G401.6 (cell line): Measurements from ENCODE around the gene ATP1A2.

Experiments used
- FAIRE-seq: peaks from 2 replicates; lab custom pipeline; 2012; peaks lifted over from hg19 to GRCh38; lab: Jason Lieb, UNC

ATP1A2 gene

DNA sequence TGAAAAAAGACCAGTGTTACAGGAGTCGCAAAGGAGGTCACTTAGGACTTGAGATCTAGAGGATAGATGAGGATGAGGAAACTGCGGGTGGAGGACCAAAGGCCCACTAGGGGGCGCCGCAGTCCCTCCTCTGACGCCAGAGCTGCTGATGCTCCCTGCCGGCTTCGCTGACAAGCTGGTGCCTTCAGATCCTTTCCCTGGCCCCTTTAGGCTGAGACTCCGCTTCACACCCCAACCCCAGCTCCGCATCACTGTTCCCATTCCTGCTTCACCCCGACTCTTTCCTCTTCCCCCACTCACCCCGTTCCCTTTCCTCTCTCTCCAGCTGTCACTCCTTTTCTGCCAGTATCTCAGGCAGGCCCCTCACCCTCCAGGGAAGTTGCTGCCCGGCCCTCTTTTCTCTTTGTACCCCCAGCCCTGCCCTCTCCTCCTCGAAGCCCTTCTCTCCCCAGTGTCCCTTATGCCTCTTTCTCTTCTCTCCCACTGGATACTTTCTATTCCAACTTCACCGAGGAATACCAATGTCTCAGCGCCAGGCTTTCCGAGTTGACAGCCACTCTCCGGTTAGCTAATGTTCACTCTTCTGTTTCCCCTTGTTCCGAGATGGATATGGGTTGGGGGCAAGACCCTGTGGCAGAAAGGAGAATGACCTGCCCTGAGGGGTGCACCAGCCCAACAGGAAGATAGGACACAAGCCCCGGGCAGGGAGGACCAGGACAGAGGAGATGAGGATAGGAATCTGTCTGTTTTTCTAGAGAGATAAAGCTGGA lies 29.7 kb upstream of the ATP1A2 start:
- no peak for FAIRE-seq

GRCh38 chr1:160086456-160086892 lies 29.1 kb upstream of the ATP1A2 start:
- FAIRE-seq, result no peak

DNA sequence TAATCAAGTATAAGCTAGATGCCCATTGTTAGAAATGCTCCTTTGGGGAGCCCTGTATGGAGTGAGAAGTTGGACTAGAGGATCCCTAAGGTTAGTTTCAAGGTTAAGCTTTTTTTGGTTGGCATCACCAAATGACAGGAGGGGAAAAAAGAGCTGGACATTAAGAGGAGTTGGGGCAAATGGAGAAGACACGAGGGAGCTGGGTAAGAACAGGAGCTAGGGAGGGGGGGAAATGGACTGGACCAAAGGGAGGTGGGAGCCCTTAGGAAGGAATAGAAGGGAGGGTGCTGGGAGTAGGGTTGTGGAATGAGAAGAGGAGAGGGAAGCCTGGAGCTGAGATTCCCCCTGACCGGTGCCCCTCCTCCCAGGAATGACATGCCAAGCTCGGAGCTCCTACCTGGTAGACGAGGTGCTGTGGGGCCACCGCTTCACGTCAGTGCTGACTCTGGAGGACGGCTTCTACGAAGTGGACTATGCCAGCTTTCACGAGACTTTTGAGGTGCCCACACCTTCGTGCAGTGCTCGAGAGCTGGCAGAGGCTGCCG lies 28.4 kb upstream of the ATP1A2 start:
- FAIRE-seq, result no peak

GRCh38 chr1:160089883-160090282 lies 25.7 kb upstream of the ATP1A2 start:
- no peak for FAIRE-seq

DNA sequence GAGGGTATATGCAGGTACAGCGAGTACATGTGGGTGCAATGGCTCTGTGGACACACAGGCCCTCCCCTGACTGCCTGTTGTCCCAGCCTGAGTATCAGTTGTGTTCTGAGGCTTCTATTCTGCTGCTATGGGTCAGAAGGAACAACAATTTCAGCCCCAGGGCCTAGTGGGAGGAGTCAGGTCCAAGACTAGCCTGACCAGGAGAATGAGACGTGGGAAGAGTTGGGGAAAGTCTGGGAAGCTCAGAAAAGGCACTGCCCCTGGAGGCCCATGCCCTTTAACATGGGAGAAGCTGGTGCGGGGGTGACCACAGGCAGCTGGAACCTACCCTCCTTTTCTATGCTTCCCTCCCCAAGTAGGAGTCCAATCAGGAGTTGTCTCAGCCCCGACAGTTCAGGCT lies 24.8 kb upstream of the ATP1A2 start:
- no peak for FAIRE-seq

DNA sequence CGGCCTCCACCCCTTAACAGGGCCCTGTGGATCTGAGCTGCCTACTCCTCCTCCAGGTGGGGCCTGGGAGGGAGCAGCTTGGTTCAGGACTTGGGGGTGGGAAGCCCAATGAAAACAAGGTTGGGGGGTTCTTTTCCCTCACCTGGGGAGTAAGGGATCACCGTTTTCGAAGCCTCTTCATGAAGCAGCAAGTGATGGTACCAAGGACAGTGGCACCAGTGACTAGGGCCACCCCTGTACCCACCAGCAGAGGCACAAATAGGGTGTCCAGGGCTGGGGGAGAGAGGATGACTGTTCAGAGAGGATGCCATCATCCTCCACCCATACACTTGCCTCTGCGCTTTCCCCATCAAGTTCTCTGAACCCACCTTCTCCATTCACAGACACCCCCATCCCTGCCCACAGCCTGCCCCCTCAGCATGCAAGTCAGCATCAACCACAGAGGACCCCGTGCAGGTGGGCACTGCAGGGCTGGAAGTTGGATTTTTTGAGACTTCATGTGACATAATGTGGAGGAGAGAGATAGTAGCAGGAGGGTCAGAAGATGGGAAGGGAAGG lies 23.8 kb upstream of the ATP1A2 start:
- FAIRE-seq, result no peak

- no peak for FAIRE-seq
These were observed 23.0 kb upstream of the ATP1A2 start for GRCh38 chr1:160092366-160093068.

- no peak for FAIRE-seq
These were observed 22.5 kb upstream of the ATP1A2 start for GRCh38 chr1:160093069-160093395.

DNA sequence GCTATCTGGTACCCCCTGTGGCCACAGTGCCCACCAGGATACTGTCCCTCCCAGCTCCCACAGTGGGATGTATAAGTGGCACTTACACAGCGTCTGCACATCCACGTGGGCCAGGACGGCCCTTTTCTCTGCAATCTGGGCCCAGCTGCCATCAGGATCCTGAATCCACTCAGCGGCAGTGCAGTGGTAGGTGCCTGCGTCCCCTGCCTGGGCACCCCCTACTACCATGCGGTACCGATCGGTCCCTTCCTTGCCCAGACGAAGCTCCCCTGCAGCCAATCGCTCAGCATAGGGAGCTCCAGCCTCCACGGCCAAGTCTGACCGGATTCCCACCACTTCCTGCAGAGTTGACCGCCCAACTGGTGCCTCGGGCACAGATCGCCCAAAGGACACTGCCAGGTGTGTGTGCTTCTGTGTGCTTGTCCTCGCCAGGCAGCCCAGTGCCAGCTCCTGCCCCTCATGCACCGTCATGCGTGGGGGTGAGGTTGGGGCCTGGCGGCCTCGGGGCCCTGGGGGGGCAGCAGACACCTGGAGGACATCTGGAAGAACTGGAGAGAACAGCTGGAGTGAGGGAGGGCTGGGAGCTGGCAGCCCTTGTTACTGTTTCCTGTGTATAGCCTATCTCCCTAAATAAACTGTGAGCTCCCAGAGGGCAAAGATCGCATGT lies 21.8 kb upstream of the ATP1A2 start:
- no peak for FAIRE-seq

- FAIRE-seq, result no peak
These were observed 21.3 kb upstream of the ATP1A2 start for GRCh38 chr1:160094291-160094625.

DNA sequence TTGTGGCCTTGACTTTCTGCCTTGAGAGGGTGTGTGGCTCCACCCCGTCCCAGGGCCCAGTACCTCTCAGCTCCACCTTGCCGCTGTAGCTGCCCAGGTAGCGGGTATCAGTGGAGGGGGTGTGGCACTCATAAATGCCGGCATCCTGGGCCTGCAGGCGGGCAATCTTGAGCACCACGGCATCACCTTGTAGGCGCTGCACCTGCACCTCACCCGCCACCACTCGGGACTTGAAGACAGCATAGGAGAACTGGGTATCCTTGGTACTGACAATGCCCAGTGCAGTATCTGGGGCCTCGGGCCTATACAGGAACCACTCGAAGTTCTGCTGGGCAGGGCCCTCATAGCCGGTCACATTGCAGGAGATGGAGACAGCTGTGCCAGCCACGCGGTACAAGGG lies 20.8 kb upstream of the ATP1A2 start:
- no peak for FAIRE-seq

DNA sequence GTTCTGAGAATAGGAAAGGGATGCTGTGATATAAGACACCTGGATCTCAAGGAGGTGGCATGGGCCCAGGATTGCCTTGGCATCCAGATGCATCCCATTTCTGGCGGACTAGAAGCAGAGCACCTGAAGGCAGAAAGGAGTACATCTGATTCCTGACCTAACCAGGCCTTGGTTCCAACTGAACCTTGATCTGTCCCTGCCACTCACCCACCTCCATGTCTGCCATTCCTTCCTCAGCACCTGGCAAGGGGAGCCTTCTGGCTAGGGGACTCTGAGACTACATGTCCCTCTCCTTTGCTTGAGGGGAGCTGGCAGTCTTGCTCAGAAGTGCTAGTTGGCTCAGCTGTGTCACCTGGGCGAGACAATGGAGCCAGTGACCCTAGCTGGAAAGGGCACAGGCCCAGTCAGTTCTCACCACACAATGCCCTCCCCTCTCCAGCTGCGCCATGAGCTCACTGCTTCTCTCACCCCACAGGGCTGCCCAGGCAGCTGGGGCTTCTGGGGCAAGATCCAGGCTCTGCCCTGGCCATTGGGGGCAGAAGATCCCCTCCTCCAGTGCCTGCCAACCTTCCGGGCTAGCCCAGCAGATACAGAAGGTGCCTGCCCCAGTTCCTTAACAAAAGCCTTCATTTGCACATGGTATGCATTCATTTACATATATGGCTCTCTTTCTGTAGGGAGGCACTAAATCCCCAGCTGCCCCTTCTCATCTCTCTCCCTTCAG lies 20.0 kb upstream of the ATP1A2 start:
- no peak for FAIRE-seq

- FAIRE-seq, result no peak
These were observed 19.1 kb upstream of the ATP1A2 start for GRCh38 chr1:160096274-160097116.

- FAIRE-seq, result no peak
These were observed 18.2 kb upstream of the ATP1A2 start for GRCh38 chr1:160097151-160097910.

DNA sequence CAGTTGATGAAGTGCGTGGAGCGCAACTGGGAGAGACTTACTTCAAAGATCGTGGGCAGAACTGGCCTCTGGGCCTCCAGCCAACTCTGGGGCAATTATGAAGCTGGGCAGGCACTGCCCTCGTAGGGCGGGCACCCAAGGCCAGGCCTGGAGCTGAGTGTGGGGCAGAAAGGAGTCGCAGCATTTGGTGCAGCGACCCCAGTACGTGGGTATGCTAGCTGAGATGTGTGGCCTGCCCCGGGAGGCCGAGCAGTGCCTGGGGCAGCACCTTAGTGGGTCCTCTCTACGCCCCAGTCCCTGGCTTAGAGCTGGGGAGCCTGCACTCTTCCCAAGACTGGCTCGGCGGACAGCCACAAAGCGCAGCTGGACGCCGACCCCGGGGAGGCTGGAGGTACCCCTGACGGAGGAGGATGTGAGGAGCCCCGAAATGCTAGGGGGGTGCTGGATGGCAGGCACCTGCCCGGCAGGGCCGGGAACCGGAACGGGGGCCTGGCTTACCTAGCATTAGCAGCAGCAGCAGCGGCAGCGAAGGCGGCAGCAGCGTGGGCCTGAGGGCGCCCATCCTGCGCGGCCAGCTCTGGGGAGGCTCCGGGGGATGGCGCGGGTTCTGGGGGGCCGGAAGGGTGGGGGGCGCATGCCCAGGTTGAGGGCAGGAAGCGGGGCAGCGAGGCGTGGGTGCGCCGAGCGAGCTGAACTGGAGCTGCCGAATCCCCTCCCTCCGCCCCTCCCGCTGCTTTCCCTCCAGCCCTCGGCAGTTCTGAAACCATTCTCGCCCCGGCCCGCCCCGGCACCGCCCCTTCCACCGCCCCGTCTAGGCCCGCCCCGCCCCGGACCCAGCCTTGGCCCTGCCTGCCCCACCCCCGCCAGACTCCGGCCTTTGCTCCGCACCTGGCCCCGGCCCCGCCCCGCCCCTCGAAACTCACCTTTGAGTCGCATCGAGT lies 17.4 kb upstream of the ATP1A2 start, which contains the start of gene IGSF8:
TSS of gene IGSF8 (minus strand) at position 709 of the 941 bp plus-strand sequence. CDS start at position 562, 147 bp downstream.
- FAIRE-seq, result no peak

- FAIRE-seq, result no peak
These were observed 16.6 kb upstream of the ATP1A2 start for GRCh38 chr1:160098852-160099561.

- FAIRE-seq, result no peak
These were observed 15.7 kb upstream of the ATP1A2 start for GRCh38 chr1:160099716-160100375.
